GM18502 (cell line): Measurements from ENCODE around the gene MTMR12.

ENCODE experiments used
- ATAC-seq: cut with Tn5 transposase; IDR thresholded peaks from one replicate; pipeline ENCODE4 v1.9.1; 2021; ENCODE audit warnings: mild to moderate bottlenecking; ENCODE audit not compliant: unreplicated experiment, poor library complexity

The MTMR12 gene

DNA sequence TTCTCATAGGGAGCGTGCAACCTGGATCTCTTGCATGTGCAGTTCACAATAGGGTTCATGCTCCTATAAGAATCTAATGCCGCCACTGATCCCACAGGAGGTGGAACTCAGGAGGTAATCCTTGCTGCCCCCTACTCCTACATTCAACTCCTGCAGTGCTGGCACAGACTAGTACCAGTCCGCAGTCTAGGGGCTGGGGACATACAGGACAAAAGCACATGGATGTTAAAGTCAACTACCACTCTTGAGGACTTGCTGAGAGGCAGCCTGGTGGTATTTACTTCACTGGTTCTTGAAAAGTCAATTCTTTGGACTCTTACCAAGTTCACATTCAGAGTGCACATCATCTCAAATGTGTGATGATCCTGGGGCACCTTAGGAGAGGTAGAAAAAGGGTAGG, 33.0 kb downstream of the MTMR12 start:
- no peak for ATAC-seq

DNA sequence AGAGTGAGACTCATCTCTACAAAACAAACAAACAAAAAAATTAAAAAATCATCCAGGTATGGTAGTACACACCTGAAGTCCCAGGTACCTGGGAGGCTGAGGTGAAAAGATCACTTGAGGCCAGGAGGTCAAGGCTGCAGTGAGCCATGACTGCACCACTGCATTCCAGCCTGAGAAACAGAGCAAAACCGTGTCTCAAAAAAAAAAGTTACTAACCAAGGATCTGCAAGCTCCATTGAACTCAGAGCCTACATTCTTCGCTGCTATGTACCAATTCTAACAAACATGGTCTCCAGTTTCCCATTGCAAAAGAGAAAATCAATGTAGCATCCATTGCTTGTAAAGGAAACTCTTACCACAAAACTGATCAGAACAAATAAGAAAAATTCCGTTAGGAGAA, 33.5 kb downstream of the MTMR12 start:
- no peak for ATAC-seq

DNA sequence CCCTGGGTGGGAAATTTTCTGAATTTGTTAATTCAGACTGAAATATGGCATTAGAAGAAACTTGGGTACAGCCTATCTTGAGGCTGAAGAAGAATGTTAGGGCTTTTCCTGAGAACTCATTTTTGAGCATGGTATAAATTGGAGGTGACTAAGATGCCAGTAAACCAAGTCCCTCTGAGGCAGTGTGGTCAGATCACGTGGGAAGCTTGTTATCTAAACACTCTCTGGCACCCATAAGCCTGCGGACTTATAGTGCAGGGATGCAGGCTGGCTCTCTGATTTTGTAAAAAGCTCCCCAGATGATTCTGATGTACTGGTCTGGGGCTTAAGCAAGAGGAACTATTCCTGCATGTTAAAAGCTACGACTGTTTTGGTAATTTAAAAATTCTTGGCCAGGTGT, 34.3 kb downstream of the MTMR12 start:
- no peak for ATAC-seq

- no peak for ATAC-seq
These were observed 34.9 kb downstream of the MTMR12 start for GRCh38 chr5:32277798-32278197.

DNA sequence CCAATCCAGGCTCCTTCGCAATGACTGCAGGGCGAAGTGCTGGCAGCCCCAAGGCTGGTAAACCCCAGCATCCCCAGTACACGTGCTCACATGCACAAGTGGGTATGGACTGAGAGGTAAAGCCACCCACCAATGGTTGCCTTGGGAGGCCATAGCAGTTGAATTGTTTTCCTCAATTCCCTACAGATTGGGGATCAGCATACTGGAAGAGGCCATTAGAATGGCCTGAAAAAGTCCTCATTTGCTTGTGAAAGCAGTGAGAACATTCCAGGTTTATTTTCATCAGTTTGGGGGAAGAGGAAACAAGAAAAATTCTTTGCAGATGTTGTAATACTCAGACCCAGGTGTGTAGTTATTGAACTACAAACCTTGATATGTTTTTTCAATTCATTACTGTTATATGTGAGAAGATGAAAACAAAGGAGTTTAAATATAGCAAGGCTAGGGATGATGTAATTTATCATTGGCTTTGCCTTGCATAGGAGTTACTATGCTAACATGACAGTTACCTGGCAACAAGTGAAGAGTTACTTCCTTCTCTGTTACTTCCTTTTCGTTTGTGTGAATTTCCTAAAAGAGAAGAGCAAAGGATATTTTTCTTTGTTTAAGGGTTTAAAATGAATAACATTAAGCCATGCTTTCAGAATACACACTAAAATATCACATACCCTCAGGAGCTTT, 36.4 kb downstream of the MTMR12 start:
- peak; percentile 37 for ATAC-seq

- no peak for ATAC-seq
These were observed 37.4 kb downstream of the MTMR12 start for GRCh38 chr5:32275396-32275741.

- ATAC-seq = no peak
These were observed 38.0 kb downstream of the MTMR12 start for GRCh38 chr5:32274548-32275395.

GRCh38 chr5:32273821-32274220, 38.9 kb downstream of the MTMR12 start:
- no peak for ATAC-seq

DNA sequence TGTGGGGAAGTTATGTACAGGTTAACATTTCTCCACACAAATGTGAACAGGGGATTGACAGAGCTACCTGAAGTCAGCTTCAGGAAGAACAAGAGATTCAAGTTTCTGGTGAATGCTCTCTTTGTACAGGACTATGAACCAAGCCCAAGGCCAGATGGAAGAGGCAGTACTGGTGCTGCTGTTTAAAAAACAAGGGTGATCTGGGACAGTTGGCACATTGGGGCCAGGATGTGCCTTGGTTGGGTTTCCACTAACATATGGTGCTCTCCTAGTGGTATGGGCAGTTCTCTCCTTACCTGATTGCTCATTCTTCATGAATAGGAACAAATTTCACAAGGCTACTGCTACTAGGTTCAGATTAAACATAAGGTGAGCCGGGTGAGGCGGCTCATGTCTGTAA, 40.0 kb downstream of the MTMR12 start:
- no peak for ATAC-seq

DNA sequence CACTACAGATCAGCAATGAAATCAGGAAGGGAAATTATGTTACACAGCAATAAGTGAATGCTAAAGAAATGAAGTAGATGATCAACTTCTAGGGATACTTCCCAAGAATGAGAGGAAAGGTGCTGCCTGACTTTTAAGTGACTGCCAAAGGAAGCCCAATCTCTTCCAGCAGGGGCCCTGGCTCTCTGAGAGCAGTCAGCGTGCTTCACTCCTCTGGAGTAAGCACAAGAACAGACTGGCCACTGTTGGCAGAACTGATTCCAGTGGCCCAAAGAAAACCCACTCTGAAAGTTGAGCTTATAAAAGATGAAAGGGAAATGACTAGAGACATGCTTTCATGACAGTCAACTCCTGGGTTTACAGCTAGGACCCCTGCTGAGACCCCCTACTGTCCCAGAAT, 41.8 kb downstream of the MTMR12 start:
- ATAC-seq = no peak

GRCh38 chr5:32270178-32270577, 42.6 kb downstream of the MTMR12 start:
- no peak for ATAC-seq

GRCh38 chr5:32265902-32266301, 46.8 kb downstream of the MTMR12 start:
- ATAC-seq = no peak

DNA sequence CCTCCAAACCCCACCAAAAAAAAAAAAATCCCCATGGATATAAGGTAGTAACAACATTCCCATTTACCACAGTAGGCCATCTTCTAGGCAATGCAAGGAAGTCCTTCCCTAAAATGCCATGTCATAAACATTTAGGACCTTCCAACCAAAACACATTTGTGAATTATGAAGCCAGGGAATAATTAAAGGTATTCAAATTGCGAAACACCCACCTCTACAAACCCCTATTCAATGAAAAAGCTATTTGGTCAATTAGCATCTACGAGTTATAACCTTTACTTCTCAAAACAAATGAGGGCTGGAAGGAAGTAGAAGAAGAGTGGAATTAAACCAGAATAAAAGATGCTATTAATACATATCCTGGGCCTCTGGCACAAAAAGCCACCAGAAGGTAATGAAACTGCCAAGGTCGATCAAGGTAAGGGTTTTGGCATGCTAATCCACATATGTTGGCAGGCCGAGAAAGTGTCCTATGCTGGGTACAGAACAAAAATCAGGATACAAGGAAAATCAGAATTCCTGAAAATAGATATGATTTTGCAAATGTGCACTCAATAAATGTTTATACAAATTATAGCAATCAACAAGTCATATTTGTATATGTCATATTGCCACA, 47.7 kb downstream of the MTMR12 start:
- ATAC-seq = no peak

GRCh38 chr5:32263684-32264083, 49.1 kb downstream of the MTMR12 start:
- ATAC-seq = no peak

GRCh38 chr5:32261198-32261597, 51.5 kb downstream of the MTMR12 start:
- peak; percentile 95 for ATAC-seq

DNA sequence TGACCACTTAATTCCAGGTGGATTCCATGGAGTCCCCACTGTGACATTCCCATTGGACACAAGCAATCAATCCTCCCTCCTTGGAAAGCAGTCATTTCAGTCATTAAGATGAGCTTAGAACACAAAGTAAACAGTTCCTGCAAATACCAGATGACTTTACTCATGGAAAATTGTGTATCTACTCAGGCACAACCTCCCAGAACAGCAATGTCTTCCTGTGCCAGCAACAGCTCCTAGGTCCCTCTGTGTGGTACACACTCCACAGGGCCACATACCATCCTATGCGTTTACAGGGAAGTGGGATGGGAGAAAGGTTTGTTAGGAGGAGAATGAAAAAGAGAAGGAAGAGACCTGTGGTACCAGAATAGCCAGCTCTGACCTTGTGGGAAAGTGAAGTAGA, 53.7 kb downstream of the MTMR12 start:
- no peak for ATAC-seq

DNA sequence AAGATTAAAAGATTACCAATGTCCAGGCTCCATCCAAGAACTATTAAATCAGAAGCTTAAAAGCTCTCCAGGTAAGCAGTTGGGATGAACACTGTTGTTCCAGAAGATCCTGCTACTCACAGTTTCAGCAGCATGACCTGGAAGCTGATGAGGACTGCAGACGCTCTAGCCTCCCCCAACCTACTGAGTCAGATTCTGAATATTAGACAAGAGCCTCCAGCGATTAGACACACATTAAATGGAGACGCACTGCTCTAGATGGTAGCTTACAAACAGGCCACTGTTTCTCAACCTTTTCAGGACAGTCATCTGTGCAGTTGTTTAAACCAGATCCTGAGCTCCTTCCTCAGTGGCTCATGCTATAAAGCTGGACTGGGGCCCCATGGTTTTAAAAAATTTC, 54.3 kb downstream of the MTMR12 start:
- ATAC-seq = no peak

- no peak for ATAC-seq
These were observed 57.2 kb downstream of the MTMR12 start for GRCh38 chr5:32255540-32255900.

DNA sequence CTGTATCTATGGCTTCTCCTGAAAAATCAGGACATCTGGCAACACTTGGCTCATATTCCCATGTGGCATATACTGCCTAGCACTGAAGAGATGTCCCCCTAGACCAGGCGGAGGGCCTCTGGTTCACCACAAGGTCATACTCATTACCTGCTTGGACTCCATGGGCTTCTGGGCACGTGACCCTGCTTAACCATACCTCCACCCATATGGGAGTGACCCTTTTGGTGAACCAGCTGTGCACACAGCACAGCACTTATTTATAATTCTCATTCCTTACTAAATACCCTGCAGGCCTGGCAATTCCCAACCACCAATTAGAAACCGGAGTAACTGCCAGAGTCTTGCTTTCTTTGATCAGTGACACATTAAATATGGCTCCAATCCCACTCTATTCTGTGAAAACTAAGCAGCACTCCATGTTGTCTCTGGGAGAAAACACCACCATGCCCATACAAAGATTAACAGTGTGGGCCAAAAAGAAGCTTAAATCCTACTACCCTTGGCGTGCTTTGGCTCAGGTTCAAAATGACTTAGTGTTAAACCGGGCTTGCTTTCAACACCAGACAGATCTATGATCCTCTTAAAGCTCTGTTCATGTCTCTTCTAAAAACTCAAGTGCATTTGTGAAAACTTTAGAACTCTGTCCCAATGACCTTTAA, 57.7 kb downstream of the MTMR12 start:
- ATAC-seq = no peak

DNA sequence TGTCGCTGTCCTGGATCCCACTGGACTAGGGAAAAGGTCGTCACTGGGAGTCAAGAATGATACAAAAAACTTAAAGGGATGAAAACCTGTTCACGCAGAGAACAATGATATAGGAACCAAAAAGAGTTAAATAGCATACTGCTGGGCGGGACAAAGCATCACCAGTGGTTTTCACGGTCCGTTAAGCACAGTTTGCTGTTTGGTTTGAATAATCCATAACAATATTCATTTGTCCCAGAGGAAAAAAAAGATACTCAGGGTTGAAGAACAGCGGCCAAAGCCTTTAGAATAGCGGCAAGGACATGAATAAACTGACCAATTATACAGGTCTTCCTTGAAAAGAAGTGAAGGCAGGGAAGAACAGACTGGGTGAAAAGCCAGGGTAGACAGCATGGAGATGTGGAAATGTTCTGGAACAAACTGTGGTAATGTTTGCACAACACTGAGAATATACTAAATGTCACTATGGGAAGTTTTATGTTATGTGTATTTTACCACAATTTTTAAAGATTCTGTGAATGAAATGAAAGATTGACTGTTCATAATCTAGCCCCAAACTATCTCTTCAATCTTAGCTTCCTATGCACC, 60.8 kb downstream of the MTMR12 start:
- no peak for ATAC-seq

GRCh38 chr5:32249668-32250067, 63.1 kb downstream of the MTMR12 start:
- ATAC-seq = no peak
